OCI-LY1 (cell line): Measurements from ENCODE around the gene ST6GALNAC2.

Source experiments
- H2AFZ ChIP-seq: fragments of 200-600 bp; sonication (generic), shearing (Covaris generic); 2 replicates; pipeline ENCODE4 v1.6.0; 2014; ENCODE audit warnings: antibody characterized with exemption, mild to moderate bottlenecking, low read length
- H3F3A ChIP-seq: fragments of 200-600 bp; sonication (generic), shearing (Covaris generic); 2 replicates; pipeline ENCODE4 v1.6.0; 2014; ENCODE audit warnings: mild to moderate bottlenecking, antibody characterized with exemption, low read length, moderate library complexity; ENCODE audit not compliant: insufficient read depth
- H3K27ac ChIP-seq: fragments of 200-600 bp; sonication (generic); 2 replicates; pipeline ENCODE4 v1.5.1; 2014; ENCODE audit warnings: low read length, mixed run types, mild to moderate bottlenecking, low read depth; ENCODE audit not compliant: poor library complexity, severe bottlenecking
- H3K27me3 ChIP-seq: fragments of 200-600 bp; sonication (generic); 2 replicates; pipeline ENCODE4 v1.6.0; 2014; ENCODE audit warnings: antibody characterized with exemption, mild to moderate bottlenecking, low read length, moderate library complexity; ENCODE audit not compliant: insufficient read depth
- H3K36me3 ChIP-seq: fragments of 200-600 bp; sonication (generic); 2 replicates; pipeline ENCODE4 v1.6.1; 2014; ENCODE audit warnings: mild to moderate bottlenecking, antibody characterized with exemption, low read length, moderate library complexity, mixed read lengths; ENCODE audit not compliant: insufficient read depth
- H3K4me1 ChIP-seq: fragments of 200-600 bp; sonication (generic); 2 replicates; pipeline ENCODE4 v1.5.1; 2014; ENCODE audit warnings: mild to moderate bottlenecking, low read length, moderate library complexity; ENCODE audit not compliant: insufficient read depth, severe bottlenecking
- H3K4me2 ChIP-seq: fragments of 200-600 bp; sonication (generic), shearing (Covaris generic); 2 replicates; pipeline ENCODE4 v1.6.1; 2014; ENCODE audit warnings: low read length
- H3K4me3 ChIP-seq: fragments of 200-600 bp; sonication (generic); 2 replicates; pipeline ENCODE4 v1.5.1; 2014; ENCODE audit warnings: low read length, low read depth, mild to moderate bottlenecking, mixed read lengths; ENCODE audit not compliant: poor library complexity, severe bottlenecking
- H3K79me2 ChIP-seq: fragments of 200-600 bp; shearing (Covaris generic); 2 replicates; pipeline ENCODE4 v1.6.1; 2016; ENCODE audit warnings: mixed run types, low read length, mixed read lengths; ENCODE audit not compliant: insufficient read depth
- H3K9ac ChIP-seq: fragments of 200-600 bp; sonication (generic), shearing (Covaris generic); 2 replicates; pipeline ENCODE4 v1.6.1; 2014; ENCODE audit warnings: mild to moderate bottlenecking, low read length, mixed read lengths
- H3K9me2 ChIP-seq: fragments of 200-600 bp; sonication (generic), shearing (Covaris generic); 2 replicates; pipeline ENCODE4 v1.6.1; 2014; ENCODE audit warnings: low read depth, mild to moderate bottlenecking, low read length, mixed read lengths
- H3K9me3 ChIP-seq: fragments of 200-600 bp; shearing (Covaris generic); 2 replicates; pipeline ENCODE4 v1.6.1; 2014; ENCODE audit warnings: low read length, mixed read lengths
- H4K20me1 ChIP-seq: fragments of 200-600 bp; sonication (generic), shearing (Covaris generic); 2 replicates; pipeline ENCODE4 v1.6.0; 2016; ENCODE audit warnings: mild to moderate bottlenecking, low read length; ENCODE audit not compliant: insufficient read depth
- EZH2 ChIP-seq: fragments of 200-600 bp; sonication (generic), shearing (Covaris generic); IDR thresholded peaks from 2 replicates; pipeline ENCODE4 v1.8.0; 2017; ENCODE audit warnings: borderline replicate concordance, mixed run types, mild to moderate bottlenecking, antibody characterized with exemption, low read length, moderate library complexity, mixed read lengths
- TF ChIP-seq, protein P1 (sequence below): fragments of 200-600 bp; sonication (generic), shearing (Covaris generic); IDR thresholded peaks from 2 replicates; pipeline ENCODE4 v1.5.1; 2017; ENCODE audit warnings: mild to moderate bottlenecking, antibody characterized with exemption, low read length, moderate library complexity, mixed read lengths

Gene ST6GALNAC2

DNA sequence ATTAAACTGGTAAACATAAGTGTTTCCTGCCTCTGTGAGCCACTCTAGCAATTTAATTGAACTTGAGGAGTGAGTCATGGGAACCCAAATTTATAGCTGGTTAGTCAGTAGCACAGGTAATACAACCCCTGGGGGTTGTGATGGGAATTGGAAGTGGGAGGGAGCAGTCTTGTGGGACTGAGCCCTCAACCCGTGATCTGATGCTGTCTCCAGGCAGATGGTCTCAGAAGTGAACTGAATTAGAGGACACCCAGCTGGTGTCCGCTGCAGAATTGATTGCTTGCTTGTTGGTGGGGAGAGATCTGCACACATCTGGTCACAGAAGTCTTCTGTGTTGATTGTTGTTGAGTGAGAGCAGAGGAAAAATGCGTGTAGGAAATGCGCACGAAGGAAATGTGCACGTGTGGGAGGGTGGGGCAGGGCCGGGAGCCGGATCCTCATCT lies 7.7 kb upstream of the ST6GALNAC2 start:
- Histone ChIP-seq H3K4me1 (no peaks in the 10 kb centered on the region), H3K9me3 (no peaks in the 10 kb centered on the region), H3K79me2 (no peaks in the 10 kb centered on the region), H3K36me3 (no peaks in the 10 kb centered on the region), H3F3A (no peaks in the 10 kb centered on the region), H3K4me2 (no peak overlapping the region), H2AFZ (no peak overlapping the region), H3K4me3 (no peak overlapping the region), H4K20me1 (no peaks in the 10 kb centered on the region), H3K9me2 (no peaks in the 10 kb centered on the region), H3K9ac (no peak overlapping the region), H3K27me3 (no peaks in the 10 kb centered on the region; the same call in 1 of the 2 replicates), H3K27ac (no peak overlapping the region)
- TF ChIP-seq, protein P1, sequence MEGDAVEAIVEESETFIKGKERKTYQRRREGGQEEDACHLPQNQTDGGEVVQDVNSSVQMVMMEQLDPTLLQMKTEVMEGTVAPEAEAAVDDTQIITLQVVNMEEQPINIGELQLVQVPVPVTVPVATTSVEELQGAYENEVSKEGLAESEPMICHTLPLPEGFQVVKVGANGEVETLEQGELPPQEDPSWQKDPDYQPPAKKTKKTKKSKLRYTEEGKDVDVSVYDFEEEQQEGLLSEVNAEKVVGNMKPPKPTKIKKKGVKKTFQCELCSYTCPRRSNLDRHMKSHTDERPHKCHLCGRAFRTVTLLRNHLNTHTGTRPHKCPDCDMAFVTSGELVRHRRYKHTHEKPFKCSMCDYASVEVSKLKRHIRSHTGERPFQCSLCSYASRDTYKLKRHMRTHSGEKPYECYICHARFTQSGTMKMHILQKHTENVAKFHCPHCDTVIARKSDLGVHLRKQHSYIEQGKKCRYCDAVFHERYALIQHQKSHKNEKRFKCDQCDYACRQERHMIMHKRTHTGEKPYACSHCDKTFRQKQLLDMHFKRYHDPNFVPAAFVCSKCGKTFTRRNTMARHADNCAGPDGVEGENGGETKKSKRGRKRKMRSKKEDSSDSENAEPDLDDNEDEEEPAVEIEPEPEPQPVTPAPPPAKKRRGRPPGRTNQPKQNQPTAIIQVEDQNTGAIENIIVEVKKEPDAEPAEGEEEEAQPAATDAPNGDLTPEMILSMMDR: no peak
- no peak for TF ChIP-seq EZH2

DNA sequence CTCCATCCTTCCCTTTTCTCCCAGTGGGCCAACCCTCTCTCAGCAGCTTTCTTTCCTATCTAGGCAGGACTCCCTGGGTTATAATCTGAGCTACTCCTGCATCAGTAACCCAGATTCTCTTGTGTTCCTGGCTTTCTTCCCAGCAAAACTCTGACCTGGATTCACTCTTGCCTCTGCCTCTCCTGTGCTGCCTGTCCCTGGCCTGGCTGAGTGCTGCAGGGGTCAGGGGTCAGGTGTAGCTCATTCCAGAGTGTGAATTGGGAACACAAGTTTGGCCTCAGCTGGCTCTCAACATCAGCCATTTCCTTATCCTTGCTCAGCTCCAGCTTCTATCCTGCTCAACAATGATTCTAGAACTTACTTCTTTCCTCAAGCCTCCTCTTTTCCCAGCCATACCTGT lies 2.5 kb upstream of the ST6GALNAC2 start:
- no peaks in the 10 kb centered on the region for H3K4me1 ChIP-seq
- no peak overlapping the region for H3K4me2 ChIP-seq
- no peak overlapping the region for H3K27ac ChIP-seq
- H3K36me3 ChIP-seq: no peaks in the 10 kb centered on the region; the same call in 1 of the 2 replicates
- no peak for TF ChIP-seq EZH2
- TF ChIP-seq, protein P1: no peak
- no peaks in the 10 kb centered on the region; the same call in 1 of the 2 replicates for H3K27me3 ChIP-seq
- no peaks in the 10 kb centered on the region for H3K9me3 ChIP-seq
- H3K9me2 ChIP-seq: no peaks in the 10 kb centered on the region
- no peak overlapping the region for H3K9ac ChIP-seq
- H2AFZ ChIP-seq: no peak overlapping the region
- no peaks in the 10 kb centered on the region for H3K79me2 ChIP-seq
- no peaks in the 10 kb centered on the region for H3F3A ChIP-seq
- no peaks in the 10 kb centered on the region for H4K20me1 ChIP-seq
- H3K4me3 ChIP-seq: no peak overlapping the region

DNA sequence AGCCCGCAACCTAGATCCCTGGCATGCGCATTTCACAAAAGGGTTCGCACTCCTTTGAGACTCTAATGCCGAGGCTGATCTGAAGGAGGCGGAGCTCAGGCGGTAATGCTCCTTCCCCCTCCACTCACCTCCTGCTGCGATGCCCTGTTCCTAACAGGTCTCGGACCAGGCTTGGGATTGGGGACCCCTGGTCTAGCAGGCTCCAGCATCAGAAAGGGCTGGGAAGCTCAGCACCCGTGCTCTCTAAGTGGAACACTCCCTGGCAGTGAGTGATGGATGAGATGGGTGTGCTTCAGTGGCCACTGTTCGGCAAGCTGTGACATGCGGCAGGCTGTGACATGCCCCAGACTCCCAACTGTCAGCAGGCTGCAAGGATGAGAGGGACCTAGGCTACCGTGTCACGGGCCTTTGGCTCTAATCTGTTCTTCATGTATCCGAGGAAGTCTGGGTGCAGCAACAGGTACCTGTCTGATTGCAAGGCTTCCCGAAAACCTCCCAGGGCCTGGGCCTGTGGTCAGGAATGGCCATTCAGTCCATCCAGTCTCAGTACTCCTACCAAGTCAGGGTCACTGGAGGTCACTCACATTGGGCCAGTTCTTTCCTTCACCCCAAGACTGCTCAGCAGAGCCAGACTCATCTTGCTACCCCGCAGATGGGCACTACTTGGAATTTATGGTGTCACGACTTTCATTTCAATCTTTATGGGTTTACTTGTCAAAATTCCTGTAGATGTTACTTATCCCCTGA lies 1.3 kb upstream of the ST6GALNAC2 start:
- Histone ChIP-seq H3K4me1 (no peaks in the 10 kb centered on the region), H3K4me2 (no peak overlapping the region), H3K9me3 (no peaks in the 10 kb centered on the region), H4K20me1 (no peaks in the 10 kb centered on the region), H3K27ac (no peak overlapping the region), H3K9me2 (no peaks in the 10 kb centered on the region), H3K4me3 (no peak overlapping the region), H3K27me3 (no peaks in the 10 kb centered on the region; the same call in 1 of the 2 replicates), H3K79me2 (no peaks in the 10 kb centered on the region), H2AFZ (no peak overlapping the region), H3F3A (no peaks in the 10 kb centered on the region), H3K9ac (no peak overlapping the region), H3K36me3 (no peaks in the 10 kb centered on the region; the same call in 1 of the 2 replicates)
- TF ChIP-seq EZH2: no peak
- TF ChIP-seq, protein P1: no peak
